Measurements from ENCODE around the gene RPL14. TPM values are rescaled to one million over a fixed set of nuclear protein-coding genes. Genes with fewer than 3 reads are reported as not detected.

RPL14 gene
- total and polyA plus RNA-seq, 2 of the 13 experiments (the other 11 are each of a cell fraction or from before 2014, with no cell fraction given): 502 to 1,291 TPM

- peak; percentile 52; the same call in 1 of the 2 replicates for TF ChIP-seq ZGPAT (CRISPR knock-in tag; IDR thresholded peaks at IDR 0.05)
- no peak for TF ChIP-seq FUBP1 (CRISPR knock-in tag; IDR thresholded peaks at IDR 0.05; ENCODE audit: borderline replicate concordance)
- peak; percentile 46; the same call in 1 of the 2 replicates for TF ChIP-seq ZNF792 (CRISPR knock-in tag; IDR thresholded peaks at IDR 0.05)
- no peak for TF ChIP-seq AGO2 (optimal IDR thresholded peaks at IDR 0.05; ENCODE audit: low read depth, low read length)
- no peak for TF ChIP-seq MAFK (conservative IDR thresholded peaks at IDR 0.05 in 1 of 2, IDR thresholded peaks at IDR 0.05 in 1 of 2; ENCODE audit: low read length in 2 of 2)
- TF ChIP-seq SP5 (CRISPR knock-in tag; IDR thresholded peaks at IDR 0.05; ENCODE audit: borderline replicate concordance, low read depth): no peak
- no peak for TF ChIP-seq RFX1 (IDR thresholded peaks at IDR 0.05)
- TF ChIP-seq HIVEP1 (CRISPR knock-in tag; IDR thresholded peaks at IDR 0.05): peak; percentile 78
- TF ChIP-seq ZNF275 (CRISPR knock-in tag; IDR thresholded peaks at IDR 0.05; ENCODE audit: borderline replicate concordance): peak; percentile 78; the same call in 1 of the 2 replicates
- no peak for TF ChIP-seq SATB2 (CRISPR knock-in tag; IDR thresholded peaks at IDR 0.05)
- no peak for TF ChIP-seq NR1H2 (CRISPR knock-in tag; IDR thresholded peaks at IDR 0.05; ENCODE audit: borderline replicate concordance, low read depth)
- peak; percentile 65; the same call in 1 of the 2 replicates for TF ChIP-seq ZBTB42 (CRISPR knock-in tag; IDR thresholded peaks at IDR 0.05)
- no peak for TF ChIP-seq ZBTB46 (CRISPR knock-in tag; IDR thresholded peaks at IDR 0.05; ENCODE audit: borderline replicate concordance)
- TF ChIP-seq HMGXB4 (CRISPR knock-in tag; IDR thresholded peaks at IDR 0.05; ENCODE audit: borderline replicate concordance in 1 of 2, low read depth in 1 of 2): peak; percentile 86 to 90
- TF ChIP-seq BRCA1 (CRISPR knock-in tag; IDR thresholded peaks at IDR 0.05): no peak
Observed at GRCh38 chr3:40505599-40506462, 48.7 kb downstream of the RPL14 start, which contains the start of gene ZNF620 (continued).
